ENCODE measurements around the gene IMPDH1.

- TF ChIP-seq, protein P1, sequence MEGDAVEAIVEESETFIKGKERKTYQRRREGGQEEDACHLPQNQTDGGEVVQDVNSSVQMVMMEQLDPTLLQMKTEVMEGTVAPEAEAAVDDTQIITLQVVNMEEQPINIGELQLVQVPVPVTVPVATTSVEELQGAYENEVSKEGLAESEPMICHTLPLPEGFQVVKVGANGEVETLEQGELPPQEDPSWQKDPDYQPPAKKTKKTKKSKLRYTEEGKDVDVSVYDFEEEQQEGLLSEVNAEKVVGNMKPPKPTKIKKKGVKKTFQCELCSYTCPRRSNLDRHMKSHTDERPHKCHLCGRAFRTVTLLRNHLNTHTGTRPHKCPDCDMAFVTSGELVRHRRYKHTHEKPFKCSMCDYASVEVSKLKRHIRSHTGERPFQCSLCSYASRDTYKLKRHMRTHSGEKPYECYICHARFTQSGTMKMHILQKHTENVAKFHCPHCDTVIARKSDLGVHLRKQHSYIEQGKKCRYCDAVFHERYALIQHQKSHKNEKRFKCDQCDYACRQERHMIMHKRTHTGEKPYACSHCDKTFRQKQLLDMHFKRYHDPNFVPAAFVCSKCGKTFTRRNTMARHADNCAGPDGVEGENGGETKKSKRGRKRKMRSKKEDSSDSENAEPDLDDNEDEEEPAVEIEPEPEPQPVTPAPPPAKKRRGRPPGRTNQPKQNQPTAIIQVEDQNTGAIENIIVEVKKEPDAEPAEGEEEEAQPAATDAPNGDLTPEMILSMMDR (IDR thresholded peaks at IDR 0.05), result no peak
- TF ChIP-seq POLR2AphosphoS5 (IDR thresholded peaks at IDR 0.05; ENCODE audit: low read depth, low read length) (no peak), TCF7L2 (IDR thresholded peaks at IDR 0.05; ENCODE audit: low read depth, low read length) (no peak), SIN3A (IDR thresholded peaks at IDR 0.05; ENCODE audit: borderline replicate concordance, insufficient read depth, low read depth, low read length) (no peak)
- TF ChIP-seq, protein P2, sequence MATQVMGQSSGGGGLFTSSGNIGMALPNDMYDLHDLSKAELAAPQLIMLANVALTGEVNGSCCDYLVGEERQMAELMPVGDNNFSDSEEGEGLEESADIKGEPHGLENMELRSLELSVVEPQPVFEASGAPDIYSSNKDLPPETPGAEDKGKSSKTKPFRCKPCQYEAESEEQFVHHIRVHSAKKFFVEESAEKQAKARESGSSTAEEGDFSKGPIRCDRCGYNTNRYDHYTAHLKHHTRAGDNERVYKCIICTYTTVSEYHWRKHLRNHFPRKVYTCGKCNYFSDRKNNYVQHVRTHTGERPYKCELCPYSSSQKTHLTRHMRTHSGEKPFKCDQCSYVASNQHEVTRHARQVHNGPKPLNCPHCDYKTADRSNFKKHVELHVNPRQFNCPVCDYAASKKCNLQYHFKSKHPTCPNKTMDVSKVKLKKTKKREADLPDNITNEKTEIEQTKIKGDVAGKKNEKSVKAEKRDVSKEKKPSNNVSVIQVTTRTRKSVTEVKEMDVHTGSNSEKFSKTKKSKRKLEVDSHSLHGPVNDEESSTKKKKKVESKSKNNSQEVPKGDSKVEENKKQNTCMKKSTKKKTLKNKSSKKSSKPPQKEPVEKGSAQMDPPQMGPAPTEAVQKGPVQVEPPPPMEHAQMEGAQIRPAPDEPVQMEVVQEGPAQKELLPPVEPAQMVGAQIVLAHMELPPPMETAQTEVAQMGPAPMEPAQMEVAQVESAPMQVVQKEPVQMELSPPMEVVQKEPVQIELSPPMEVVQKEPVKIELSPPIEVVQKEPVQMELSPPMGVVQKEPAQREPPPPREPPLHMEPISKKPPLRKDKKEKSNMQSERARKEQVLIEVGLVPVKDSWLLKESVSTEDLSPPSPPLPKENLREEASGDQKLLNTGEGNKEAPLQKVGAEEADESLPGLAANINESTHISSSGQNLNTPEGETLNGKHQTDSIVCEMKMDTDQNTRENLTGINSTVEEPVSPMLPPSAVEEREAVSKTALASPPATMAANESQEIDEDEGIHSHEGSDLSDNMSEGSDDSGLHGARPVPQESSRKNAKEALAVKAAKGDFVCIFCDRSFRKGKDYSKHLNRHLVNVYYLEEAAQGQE (IDR thresholded peaks at IDR 0.05; ENCODE audit: insufficient read depth in 1 of 2, low read depth in 2 of 2, low read length in 1 of 2), result no peak
Observed at GRCh38 chr7:128456255-128456725, 46.5 kb upstream of the IMPDH1 start.

Data from Panc1 (cell line).